ENCODE results near the gene PLEKHD1.

DNA sequence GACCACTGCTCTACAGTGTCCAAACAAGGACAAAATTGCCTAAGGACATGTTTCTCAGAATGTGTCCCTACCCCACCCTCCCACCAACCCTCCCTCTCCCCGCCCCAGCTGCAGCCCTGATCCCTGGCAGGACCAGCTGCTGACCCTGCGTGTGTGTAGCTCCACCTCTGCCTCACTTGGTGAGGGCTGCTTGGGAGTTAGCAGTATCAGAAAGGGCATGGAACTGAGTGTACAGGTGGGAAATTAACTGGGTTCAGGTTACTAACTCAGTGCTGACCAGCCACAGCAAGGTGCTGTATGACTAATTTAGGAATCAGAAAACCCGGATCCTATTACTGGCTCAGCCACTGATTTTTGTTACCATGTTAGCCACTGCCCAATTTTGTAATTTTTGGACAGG is 11.3 kb upstream of the PLEKHD1 start:
- no peak for TF ChIP-seq TEAD4 (CRISPR knock-in tag; IDR thresholded peaks at IDR 0.05)
- TF ChIP-seq MXD4 (CRISPR knock-in tag; IDR thresholded peaks at IDR 0.05; ENCODE audit: borderline replicate concordance) = no peak
- no peak for TF ChIP-seq CDX4 (CRISPR knock-in tag; IDR thresholded peaks at IDR 0.05; ENCODE audit: borderline replicate concordance)
